CD4-positive, alpha-beta T cell treated with Interleukin-15 for 1 hour (primary cell): ENCODE measurements around the gene FAM234B.

Experiments used
- DNase-seq: peaks from one replicate; pipeline ENCODE4 v3.0.0-alpha.2; 2020

Gene FAM234B, protein sequence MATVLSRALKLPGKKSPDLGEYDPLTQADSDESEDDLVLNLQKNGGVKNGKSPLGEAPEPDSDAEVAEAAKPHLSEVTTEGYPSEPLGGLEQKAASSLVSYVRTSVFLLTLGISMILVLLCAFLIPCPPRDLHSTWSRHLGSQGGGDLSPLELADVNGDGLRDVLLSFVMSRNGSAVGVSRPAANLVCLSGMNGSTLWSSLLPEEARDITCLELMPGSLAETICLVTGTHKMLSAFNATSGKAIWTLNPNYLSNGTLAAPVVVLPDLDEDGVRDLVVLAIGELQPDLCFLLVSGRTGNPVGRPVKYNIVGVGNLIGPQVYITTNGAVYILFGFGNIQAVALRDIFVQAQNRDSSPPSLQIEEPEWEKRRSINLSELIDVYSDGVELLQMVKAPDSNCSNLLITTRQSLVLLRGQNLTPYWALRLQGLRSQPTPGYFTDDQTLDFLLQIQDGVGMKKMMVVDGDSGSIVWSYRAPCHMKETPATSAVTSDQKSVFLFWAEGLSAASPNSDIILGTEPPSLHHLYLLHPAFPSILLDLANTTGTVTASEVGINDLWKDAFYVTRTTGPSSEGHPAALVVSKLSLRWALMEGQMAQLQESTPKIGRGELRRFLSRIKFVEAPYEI

DNA sequence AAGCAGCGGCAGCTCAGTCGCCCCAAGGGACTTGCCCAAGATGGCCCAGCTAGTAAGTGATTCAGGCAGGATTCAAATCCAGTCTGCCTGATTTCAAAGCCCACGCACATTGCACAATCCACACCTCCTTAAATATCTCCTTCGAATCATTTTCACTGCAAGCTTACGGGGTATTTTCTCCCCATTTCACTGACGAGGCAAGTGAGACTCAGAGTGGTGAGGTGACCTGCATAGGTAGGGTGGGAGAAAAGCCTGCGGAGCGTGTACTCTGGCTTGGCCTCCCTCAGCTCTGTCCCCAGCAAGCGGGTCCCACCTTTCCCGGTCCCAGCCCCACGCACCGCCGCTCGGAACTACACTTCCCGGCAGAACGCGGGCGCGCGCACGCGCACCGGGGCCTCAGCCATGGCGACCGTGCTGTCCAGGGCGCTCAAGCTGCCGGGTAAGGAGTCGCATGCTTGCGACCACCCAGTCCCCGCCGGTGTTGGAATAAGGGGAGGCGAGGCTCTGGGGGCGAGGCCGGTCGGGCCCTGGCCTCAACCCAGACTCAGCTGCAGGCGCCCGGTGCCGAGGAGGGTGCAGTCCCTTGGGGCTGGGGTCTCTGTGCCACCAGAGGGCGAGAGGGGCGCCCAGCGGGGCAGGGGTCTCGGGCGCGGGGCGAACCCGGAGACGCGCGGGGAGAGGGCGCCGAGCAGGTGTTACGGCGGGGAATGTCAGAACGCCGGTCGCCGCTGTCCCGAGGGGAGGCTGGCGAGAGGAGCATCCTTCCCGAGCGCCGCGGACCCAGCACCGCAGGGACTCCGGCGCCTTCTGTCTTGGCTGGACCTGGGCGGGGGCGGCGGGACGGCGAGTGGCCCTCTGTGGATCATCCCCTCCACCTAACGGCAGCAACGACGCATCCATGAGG, at the start of gene FAM234B:
TSS of gene FAM234B (plus strand) at position 380 of the 904 bp plus-strand sequence. CDS start at position 403, 23 bp downstream.
- DNase-seq, result peak; percentile 76

DNA sequence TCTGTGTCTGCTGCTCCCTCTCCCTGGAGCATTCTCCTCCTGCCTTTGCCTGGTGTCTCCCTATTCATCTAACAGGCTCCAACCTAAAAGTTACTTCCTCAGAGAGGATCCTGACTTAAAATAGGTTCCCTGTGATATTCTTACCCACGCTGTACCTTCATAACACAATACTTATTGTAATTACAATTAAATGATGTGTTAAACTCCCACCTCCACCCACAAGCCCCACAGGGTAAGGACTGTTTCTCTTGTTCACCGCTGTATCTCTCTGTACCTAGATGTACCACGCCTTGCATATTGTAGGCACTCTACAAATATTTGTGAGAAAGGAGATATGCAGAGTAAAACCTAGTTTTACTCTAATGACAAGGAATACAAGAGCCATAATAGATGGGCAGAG, 49.1 kb upstream of the FAM234B start:
- DNase-seq, result no peak

DNA sequence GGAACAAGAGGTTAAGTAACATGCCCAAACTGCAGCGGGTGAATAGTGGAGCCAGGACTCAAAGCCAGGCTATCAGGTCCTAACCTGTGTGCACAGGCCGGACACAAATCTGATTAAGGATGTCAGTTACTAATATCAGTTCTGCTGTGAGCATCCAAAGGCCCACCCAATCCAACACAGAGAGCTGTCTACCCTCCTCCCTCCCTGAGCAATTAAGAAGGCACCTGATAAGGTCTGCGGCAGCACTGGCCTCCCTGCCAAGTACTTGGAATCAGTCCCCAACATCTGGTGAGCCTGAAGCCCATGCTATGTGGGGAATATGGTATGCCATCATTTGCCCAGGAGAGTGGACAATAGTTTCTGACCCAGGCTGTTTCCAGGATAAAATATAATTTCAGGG, 48.0 kb upstream of the FAM234B start:
- no peak for DNase-seq

DNA sequence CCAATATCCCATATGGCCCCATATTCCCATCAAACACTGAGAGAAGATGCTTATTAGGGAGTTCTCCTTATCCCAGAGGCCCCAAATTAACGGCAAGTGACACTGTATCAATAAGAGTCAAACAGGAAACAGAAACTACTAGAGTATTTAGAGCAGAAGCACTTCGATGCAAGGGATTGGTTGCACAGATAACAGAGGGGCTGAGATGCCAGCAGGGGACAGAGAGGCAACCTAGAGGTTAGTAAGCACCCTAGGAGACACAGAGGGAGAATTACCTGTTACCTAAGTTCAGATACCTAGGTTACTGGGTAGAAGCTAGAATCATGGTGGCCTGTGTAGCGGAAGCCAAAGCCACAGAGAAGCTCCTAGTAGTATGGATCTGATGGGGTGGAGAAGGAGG, 47.0 kb upstream of the FAM234B start:
- no peak for DNase-seq

DNA sequence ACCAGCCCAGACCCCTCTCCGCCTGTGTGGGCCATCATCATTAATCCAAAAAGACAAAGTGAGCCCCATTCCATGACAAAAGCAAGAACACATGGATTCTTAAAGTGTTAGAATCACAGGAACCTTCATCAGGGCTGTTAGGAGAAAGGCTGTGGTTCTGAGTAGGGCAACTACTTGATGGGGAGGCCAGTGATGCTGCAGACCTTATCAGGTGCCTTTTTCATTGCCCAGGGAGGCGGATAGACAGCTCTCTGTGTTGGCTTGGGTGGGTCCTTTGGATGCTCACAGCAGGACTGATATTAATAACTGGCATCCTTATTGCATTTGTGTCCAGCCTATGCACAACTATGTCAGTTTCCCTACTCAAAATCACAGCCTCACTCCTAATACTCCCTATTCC, 46.4 kb upstream of the FAM234B start:
- no peak for DNase-seq

DNA sequence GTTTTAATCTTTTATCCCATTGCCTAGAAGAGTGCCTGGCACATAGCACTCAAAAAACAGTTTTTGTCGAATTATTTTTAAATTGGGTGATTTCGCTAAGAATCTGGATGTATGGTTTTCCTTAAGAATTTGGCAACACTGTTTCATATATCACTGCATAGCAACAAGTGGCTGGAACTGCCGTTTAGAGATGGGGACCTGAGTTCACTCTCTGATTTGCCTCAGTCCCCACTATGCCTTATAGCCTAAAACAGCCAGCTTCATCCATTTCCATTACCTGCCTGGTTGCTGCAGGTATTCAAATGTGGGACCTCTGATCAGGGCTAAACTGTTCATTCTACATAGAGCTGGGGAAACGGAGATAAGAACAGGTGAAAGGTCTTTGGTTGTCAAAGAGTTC, 45.9 kb upstream of the FAM234B start:
- DNase-seq, result no peak

DNA sequence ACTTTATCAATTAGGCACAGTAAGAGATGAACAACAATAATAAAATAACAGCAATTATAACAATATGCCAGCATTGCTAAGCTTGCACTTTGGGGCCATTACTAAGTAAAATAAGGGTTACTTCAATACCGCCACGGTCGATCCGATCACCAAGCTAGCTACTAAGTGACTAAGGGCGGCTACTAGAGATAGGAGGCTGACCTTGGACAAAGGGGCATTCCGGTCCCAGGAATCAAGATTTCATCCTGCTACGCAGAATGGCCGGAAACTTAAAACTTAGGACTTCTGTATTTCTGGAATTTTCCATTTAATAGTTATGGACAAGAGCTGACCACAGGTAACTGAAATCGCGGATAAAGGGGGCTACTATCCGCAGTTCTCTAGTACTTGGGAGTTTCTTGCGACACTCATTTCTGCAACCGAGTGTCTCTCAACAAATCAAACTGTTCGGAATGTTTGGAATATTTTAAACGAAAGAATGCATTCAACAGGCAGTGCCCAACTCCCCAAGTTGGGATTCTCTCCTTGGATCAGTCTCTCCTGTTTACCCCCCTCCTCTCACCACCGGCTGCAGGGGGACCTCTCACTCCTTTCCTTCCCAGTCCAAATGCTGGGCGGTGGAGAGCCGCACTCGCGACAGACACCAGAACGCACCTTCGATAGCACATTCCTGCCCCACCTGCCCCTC, 44.8 kb upstream of the FAM234B start:
- no peak for DNase-seq

DNA sequence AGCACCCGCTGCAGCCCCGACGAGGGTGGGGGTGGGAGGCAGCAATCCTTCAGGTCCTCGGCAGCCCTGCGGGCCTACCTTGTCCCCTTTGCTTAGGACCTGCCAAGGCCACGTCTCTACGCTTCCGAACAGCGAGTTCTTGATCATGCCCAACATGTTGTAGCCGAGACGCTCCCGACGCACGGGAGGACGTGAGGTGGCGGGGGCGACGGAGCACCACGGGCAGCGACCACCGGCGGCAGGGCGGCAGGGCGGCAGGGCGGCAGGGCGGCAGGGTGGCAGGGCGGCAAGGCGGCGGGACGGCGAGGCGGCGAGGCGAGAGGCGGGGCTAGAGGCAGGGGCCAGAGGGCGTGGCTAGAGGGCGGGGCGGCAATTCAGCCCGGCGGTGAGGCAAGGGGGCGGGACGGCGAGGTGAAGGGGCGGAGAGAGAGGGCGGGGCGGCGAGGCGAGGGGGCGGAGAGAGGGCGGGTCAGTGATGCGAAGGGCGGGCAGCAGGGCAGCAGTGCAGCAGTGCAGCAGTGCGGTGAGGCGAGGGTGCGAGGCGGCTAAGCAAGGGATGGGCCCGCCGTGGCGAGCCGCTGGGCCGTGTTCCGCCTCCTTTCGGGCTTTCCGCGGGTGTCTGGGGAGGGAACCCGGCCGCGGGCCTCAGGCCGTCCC, 44.1 kb upstream of the FAM234B start, which contains the start of gene HEBP1:
TSS of gene HEBP1 (minus strand) at position 307 of the 657 bp plus-strand sequence. CDS start at position 156, 151 bp downstream.
- peak; percentile 92 for DNase-seq

DNA sequence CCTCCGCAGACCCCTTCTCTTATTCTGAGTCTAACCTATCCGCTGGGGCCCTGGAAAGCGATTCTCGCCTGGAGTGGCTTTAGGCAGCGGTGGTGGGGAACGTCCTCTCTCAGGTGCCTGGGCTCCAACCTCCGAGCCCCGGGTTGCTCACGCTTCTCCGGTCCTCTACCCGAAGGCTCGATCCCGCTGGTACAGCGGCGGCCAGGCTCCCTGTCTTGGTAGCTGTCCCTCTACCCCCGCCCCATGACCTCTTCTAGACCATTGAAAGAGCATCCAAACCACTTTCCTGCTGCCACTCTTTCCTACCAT, 43.6 kb upstream of the FAM234B start:
- DNase-seq, result no peak

DNA sequence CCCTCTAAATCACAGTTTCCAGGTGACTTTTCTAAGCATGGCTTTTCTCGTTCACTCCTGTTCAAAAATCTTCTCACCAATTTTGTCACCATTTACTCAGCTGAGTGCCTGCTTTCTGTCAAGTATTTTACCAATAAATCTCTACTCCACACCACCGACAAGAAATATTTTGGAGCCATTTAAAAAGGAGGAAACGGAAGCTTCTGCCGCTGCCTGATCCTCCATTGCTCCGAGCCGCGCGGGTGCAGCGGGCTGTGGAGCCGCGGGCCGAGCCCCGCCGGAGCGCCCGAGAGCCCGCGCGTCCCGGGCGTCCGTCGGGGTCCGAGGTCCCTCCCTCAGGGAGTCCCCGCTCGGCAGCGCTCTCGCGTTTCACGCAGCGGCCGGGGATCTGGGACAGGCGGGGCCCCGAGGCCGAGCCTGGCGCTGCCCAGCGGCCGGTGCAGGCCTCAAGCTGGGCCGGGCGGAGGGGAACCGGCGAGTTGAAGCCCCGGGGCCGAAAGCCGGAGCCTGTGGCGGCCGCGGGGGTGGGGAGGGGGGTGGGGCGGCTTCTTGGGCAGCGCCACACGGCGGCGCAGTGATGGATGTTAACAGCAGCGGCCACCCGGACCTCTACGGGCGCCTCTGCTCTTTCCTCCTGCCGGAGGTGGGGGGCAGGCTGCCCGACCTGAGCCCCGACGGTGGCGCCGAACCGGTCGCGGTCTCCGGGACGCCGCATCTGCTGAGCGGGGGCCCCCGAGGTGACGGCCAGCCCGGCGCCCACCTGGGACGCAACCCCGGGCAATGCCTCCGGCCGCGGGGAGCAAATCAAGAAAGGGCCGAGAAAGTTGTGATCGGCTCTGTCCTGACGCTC, 43.0 kb upstream of the FAM234B start:
- peak; percentile 52 for DNase-seq

DNA sequence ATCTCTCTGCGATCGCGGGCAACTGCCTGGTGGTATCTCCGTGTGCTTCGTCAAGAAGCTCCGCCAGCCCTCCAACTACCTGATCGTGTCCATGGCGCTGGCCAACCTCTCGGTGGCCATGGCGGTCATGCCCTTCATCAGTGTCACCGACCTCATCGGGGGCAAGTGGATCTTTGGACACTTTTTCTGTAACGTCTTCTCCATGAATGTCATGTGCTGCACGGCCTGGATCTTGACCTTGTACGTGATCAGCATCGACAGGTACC, 42.5 kb upstream of the FAM234B start:
- DNase-seq, result no peak

DNA sequence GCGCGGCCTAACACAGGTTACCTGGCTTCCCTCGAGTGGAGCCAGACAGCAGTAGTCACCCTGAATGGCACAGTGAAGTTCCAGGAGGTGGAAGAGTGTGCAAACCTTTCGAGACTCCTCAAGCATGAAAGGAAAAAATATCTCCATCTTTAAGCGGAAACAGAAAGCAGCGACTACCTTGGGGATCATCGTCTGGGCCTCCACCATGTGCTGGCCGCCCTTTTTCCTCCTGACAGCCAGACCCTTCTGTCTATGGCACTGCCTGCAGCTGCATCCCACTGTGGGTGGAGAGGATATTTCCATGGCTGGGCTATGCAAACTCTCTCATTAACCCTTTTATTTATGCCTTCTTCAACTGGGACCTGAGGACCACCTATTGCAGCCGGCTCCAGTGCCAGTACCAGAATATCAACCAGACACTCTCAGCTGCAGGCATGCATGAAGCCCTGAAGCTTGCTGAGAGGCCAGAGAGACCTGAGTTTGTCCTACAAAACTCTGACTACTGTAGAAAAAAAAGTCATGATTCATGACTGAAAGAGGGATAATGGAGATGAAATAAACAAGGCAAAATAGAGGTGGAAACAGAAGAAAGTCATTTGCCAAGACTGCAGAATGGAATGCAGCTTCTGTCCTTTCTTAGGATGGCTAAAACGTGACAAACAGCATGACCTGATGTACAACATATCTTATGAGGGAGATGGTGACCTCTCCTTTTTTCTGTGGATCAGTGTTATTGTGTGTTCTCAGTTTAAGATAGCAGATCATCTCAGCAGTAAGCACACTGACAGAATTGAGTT, 41.7 kb upstream of the FAM234B start:
- DNase-seq, result no peak

DNA sequence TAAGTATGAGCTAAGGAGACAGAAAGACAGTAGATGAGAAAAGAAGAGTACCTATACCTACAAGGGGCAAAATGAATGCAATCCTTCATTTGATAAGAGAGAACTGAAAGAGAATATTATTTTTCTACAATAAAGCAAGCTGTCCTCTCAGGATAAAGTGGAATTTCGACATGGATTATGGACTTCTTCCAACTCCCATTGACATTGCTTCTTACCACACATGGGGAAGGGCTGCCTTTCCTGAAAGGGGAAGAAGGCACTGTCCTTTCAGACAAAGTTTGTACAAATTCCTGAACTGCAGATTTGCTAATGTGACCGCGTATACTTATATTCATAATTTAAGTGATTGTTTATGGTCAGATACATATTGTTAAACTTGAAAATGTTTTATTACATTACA, 39.8 kb upstream of the FAM234B start:
- DNase-seq, result no peak

DNA sequence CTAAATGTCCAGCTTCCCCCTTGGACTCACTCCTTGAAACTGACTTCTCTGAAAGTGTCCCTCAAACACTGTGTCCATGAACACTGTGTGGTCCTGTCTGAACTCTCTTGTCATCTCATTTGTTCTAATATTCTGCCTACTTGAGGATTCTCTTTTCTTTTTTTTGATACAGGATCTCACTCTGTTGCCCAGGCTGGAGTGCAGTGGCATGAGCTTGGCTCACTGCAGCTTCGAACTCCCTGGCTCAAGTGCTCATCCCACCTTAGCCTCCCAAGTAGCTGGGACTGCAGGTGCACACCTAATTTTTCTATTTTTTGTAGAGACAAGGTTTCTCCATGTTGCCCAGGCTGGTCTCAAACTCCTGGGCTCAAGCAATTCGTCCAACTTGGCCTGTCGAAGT, 39.2 kb upstream of the FAM234B start:
- DNase-seq, result no peak

DNA sequence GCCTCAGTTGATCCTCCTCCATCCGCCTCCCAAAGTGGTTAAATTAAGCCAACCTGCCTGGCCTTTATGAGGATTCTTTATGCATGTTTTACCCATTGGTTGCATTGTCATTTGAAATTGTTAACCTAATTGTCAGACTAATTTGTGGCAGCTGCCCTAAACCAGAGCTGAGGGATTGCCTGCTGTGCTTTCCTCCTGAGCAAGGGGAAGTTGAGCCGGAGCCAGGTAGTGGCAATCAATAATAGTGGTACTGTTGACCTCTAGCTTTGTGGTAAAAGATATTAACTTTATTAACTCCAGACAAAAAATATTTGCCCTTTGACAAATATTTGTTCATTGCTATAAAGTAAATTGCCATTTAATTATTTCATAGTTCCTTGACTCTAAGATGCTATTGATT, 38.5 kb upstream of the FAM234B start:
- DNase-seq, result no peak

DNA sequence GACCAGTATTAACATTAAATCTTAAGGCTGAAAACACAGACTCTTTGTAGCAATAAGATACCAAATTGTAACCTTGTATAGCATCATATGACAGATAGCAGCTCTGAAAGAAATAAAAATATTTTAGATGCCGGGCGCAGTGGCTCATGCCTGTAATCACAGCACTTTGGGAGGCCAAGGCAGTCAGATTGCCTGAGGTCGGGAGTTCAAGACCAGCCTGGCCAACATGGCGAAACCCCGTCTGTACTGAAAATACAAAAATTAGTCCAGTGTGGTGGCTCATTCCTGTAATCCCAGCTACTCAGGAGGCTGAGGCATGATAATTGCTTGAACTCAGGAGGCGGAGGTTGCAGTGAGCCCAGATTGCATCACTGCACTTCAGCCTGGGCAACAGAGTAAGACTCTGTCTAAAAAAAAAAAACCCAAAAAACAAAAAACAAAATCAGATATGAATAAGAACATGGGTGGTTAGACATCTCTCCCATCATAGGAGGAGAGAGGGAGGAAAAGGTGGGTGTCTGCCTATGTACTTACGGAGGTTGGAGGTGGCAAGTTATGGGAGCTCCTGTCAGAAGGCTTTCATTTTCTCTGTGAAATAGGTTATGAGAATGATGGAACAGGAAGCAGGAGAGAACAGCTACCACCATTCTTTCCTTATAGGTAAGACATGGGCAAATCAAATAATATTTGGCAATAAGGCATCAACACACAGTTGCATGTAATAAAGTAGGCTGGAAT, 36.5 kb upstream of the FAM234B start:
- DNase-seq, result no peak

DNA sequence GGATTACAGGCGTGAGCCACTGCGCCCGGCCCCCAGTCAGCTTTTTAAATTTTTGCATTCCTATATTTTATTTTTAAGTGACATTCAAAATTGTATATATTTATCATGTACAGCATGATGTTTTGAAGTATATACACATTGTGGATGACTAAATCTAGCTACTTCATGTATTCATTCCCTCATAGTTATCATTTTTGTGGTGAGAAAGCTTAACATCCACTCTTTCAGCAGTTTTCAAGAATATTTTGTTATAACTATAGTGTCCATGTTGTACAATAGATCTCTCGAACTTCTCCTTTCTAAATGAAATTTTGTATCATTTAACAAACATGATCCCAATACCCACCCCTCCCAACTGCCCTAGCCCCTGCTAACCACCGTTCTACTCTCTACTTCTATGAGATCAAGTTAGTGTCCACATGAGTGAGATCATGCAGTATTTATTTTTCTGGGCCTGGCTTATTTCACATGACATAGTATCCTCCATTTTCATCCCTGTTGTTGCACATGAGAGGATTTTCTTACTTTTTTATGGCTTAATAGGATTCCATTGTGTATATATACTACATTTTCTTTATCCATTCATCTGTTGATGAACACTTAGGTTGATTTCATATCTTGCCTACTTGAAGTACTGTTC, 35.3 kb upstream of the FAM234B start:
- no peak for DNase-seq

DNA sequence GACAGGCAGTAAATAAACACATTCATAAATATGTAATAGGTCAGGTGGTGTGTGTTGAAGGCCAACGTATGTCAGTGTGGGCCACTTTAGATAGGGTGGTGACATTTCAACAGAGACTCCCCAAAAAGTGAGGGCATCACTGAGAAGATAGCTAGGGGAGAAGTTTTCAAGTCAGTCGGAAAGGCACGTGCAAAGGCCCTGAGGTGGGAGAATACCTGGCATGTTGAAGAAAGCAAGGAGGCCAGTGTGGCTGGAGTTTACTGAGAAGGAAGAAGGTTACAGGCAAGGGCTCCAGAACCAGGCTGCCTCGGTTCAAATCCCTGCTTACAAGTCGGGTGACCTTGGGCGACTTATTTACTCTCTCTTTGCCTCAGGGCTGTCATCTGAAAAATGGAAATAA, 33.1 kb upstream of the FAM234B start:
- DNase-seq, result no peak

DNA sequence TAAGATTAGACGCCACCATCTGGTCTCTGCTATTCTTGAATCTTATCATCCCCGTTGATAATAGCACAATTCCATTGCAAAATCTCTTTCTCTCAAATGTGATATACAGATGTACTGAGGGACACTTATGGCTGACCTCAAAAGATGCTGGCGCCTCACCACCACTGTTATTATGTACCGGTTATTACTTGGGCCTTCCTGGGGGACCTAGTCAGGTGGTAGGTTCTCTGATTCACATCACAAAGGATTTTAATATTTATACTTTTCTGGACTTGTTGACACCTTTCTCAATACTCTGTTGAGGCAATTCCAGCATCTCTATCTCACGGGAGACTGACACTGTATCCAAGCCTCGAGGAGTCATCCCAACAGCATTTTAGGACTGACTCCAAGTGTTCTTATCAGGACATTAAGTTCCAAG, 21.3 kb upstream of the FAM234B start:
- DNase-seq, result no peak
